ENCODE data around the gene ANXA8.
"Not testable (repeated sequence)": the region's sequence is repeated elsewhere in the genome, so short reads cannot be mapped to it uniquely, and the experiment has no call there.

DNA sequence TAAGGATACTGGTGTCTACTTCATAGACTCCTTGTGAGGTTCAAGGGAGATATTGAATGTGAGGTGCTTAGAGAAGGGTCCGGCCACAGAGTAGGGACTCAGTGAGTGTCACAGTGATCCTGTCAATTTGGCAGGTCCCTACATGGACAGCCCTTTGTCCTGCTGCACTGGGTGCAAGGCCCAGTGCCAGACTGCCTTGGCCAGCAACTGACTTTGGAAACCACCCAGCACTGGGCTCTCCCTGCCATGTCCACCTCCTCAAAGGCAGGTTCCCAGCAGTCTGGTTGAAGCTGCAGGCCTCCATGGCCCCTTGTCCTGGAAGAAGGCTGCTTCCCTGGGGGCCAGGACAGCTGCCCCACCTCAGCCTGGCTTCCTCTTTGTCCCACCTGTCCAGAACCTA lies 1.5 kb downstream of the ANXA8 start:
- not testable (repeated sequence) for TF ChIP-seq POLR2A (IDR thresholded peaks at IDR 0.05)
- TF ChIP-seq, protein P1, sequence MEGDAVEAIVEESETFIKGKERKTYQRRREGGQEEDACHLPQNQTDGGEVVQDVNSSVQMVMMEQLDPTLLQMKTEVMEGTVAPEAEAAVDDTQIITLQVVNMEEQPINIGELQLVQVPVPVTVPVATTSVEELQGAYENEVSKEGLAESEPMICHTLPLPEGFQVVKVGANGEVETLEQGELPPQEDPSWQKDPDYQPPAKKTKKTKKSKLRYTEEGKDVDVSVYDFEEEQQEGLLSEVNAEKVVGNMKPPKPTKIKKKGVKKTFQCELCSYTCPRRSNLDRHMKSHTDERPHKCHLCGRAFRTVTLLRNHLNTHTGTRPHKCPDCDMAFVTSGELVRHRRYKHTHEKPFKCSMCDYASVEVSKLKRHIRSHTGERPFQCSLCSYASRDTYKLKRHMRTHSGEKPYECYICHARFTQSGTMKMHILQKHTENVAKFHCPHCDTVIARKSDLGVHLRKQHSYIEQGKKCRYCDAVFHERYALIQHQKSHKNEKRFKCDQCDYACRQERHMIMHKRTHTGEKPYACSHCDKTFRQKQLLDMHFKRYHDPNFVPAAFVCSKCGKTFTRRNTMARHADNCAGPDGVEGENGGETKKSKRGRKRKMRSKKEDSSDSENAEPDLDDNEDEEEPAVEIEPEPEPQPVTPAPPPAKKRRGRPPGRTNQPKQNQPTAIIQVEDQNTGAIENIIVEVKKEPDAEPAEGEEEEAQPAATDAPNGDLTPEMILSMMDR (IDR thresholded peaks at IDR 0.05): not testable (repeated sequence)

Measured in ovary (tissue), 3 donors.